Measurements from ENCODE around the gene ATP11C.

DNA sequence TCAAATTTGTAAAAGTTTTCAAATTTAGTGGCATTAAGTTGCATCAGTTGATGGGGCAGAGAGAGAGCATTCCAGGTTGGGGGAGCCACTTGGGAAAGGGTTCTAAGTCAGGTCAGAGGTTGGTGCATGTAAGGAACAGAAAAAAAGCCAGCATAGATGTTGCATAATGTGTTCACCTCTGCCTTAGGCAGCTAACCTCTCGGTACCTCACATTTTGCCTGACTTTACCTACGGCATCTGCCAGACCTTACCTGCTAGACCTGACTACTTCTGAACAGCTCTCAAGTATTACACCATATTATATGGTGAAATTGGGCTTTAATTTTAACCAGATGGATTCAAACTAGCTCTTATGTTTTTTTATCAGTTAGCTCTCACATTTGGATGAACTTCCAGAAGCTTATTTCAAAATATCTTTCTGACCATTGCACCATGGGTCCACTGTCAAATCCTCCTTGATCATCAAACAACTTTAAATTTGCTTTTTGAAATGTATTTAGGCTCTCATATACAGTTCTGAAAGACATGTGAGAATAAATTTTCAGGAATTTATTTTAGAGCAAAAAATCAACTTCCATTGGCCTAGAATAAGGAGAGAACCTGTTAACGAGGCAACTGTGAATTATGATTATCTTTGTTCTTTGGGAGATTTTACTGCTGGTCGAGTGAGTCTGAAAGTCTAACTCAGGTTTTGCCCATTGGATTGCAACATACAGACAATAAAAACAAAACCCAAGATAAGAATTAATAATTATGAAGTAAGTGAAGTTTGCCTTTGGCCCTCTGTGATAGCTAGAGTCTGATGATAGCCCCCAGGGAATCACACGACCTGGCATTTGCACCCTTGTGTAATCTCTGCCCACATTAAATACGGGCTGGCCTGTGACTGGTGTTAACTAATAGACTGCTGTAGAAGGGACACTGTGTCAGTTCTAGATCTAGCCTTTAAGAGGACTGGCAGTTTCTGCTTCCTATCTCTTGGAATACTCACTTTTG is 40.1 kb upstream of the ATP11C start:
- TF ChIP-seq, protein P1, sequence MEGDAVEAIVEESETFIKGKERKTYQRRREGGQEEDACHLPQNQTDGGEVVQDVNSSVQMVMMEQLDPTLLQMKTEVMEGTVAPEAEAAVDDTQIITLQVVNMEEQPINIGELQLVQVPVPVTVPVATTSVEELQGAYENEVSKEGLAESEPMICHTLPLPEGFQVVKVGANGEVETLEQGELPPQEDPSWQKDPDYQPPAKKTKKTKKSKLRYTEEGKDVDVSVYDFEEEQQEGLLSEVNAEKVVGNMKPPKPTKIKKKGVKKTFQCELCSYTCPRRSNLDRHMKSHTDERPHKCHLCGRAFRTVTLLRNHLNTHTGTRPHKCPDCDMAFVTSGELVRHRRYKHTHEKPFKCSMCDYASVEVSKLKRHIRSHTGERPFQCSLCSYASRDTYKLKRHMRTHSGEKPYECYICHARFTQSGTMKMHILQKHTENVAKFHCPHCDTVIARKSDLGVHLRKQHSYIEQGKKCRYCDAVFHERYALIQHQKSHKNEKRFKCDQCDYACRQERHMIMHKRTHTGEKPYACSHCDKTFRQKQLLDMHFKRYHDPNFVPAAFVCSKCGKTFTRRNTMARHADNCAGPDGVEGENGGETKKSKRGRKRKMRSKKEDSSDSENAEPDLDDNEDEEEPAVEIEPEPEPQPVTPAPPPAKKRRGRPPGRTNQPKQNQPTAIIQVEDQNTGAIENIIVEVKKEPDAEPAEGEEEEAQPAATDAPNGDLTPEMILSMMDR (IDR thresholded peaks at IDR 0.05) = no peak
- no peak for TF ChIP-seq POLR2A (IDR thresholded peaks at IDR 0.05)

All from uterus (tissue), 2 donors.